Measurements from ENCODE around the gene TRAPPC2B.

DNA sequence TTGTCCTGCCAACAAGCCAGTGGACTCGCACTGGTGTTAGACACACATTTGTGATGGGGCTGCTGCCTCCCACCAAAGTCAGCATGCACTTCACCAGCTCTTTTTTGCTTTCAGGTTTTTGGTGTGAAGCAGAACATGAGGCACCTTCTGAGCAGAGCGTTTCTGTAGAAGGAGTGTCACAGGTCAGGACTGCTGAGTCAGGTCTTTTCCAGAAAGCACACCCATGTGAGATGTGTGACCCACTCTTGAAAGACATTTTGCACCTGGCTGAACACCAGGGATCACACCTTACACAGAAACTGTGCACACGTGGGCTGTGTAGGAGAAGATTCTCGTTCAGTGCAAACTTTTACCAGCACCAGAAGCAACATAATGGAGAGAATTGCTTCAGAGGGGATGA, 7.4 kb upstream of the TRAPPC2B start:
- TF ChIP-seq, protein P1, sequence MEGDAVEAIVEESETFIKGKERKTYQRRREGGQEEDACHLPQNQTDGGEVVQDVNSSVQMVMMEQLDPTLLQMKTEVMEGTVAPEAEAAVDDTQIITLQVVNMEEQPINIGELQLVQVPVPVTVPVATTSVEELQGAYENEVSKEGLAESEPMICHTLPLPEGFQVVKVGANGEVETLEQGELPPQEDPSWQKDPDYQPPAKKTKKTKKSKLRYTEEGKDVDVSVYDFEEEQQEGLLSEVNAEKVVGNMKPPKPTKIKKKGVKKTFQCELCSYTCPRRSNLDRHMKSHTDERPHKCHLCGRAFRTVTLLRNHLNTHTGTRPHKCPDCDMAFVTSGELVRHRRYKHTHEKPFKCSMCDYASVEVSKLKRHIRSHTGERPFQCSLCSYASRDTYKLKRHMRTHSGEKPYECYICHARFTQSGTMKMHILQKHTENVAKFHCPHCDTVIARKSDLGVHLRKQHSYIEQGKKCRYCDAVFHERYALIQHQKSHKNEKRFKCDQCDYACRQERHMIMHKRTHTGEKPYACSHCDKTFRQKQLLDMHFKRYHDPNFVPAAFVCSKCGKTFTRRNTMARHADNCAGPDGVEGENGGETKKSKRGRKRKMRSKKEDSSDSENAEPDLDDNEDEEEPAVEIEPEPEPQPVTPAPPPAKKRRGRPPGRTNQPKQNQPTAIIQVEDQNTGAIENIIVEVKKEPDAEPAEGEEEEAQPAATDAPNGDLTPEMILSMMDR (IDR thresholded peaks at IDR 0.05), result no peak
- TF ChIP-seq POLR2A (IDR thresholded peaks at IDR 0.05) (no peak), EP300 (IDR thresholded peaks at IDR 0.05) (no peak)
